OCI-LY7 (cell line): ENCODE measurements around the gene ACER3. TPM values are rescaled to one million over a fixed set of nuclear protein-coding genes. Genes with fewer than 3 reads are reported as not detected.
"Not testable (repeated sequence)": the region's sequence is repeated elsewhere in the genome, so short reads cannot be mapped to it uniquely, and the experiment has no call there.

Experiments used
- BruUV-seq: library from RNA; stranded (reverse); fragments of 400-500 nt; replicated peaks from 2 replicates; lab custom pipeline; 2021; lab: Mats Ljungman, UMichigan
- CTCF ChIA-PET: fragments of 300-600 bp; sonication (Branson Sonifier 250); formaldehyde crosslinking; loops from one replicate; lab custom pipeline; 2022; ENCODE audit warnings: antibody characterized with exemption; ENCODE audit not compliant: unreplicated experiment; lab: Charles Lee
- POLR2A ChIA-PET: fragments of 300-600 bp; sonication (Branson Sonifier 250); formaldehyde crosslinking; loops from one replicate; lab custom pipeline; 2022; ENCODE audit warnings: antibody characterized with exemption; lab: Charles Lee
- DNase-seq: peaks from one replicate; pipeline ENCODE4 v3.0.0-alpha.2; 2015; ENCODE audit warnings: low spot score
- H2AFZ ChIP-seq: fragments of 200-600 bp; sonication (generic), shearing (Covaris generic); 2 replicates; pipeline ENCODE4 v1.6.1; 2014; ENCODE audit warnings: mild to moderate bottlenecking, antibody characterized with exemption, low read length, moderate library complexity
- H3K27ac ChIP-seq: fragments of 200-600 bp; sonication (generic); 2 replicates; pipeline ENCODE4 v1.5.1; 2014; ENCODE audit warnings: mixed run types, low read depth, mild to moderate bottlenecking, moderate library complexity, low read length, inconsistent platforms; ENCODE audit not compliant: poor library complexity, severe bottlenecking
- H3K36me3 ChIP-seq: fragments of 200-600 bp; sonication (generic); 2 replicates; pipeline ENCODE4 v1.6.1; 2014; ENCODE audit warnings: mild to moderate bottlenecking, antibody characterized with exemption, low read length, moderate library complexity, mixed read lengths; ENCODE audit not compliant: insufficient read depth
- H3K4me1 ChIP-seq: fragments of 200-600 bp; sonication (generic); 2 replicates; pipeline ENCODE4 v1.5.1; 2014; ENCODE audit warnings: mild to moderate bottlenecking, low read length; ENCODE audit not compliant: insufficient read depth, poor library complexity, severe bottlenecking
- H3K4me2 ChIP-seq: fragments of 200-600 bp; sonication (generic); 2 replicates; pipeline ENCODE4 v1.6.1; 2014; ENCODE audit warnings: mild to moderate bottlenecking, low read length
- H3K4me3 ChIP-seq: fragments of 200-600 bp; sonication (generic); 2 replicates; pipeline ENCODE4 v1.5.1; 2014; ENCODE audit warnings: mild to moderate bottlenecking, low read depth, low read length; ENCODE audit not compliant: poor library complexity, severe bottlenecking
- H3K79me2 ChIP-seq: fragments of 200-600 bp; sonication (generic); 2 replicates; pipeline ENCODE4 v1.6.1; 2016; ENCODE audit warnings: low read depth, mild to moderate bottlenecking, low read length, moderate library complexity, mixed read lengths; ENCODE audit not compliant: insufficient read depth
- H3K9me2 ChIP-seq: fragments of 200-600 bp; sonication (generic); 2 replicates; pipeline ENCODE4 v1.6.1; 2016; ENCODE audit warnings: mild to moderate bottlenecking, low read length, mixed read lengths; ENCODE audit not compliant: insufficient read depth
- H3K9me3 ChIP-seq: fragments of 200-600 bp; sonication (generic); 2 replicates; pipeline ENCODE4 v1.6.1; 2014; ENCODE audit warnings: mild to moderate bottlenecking, mixed run types, low read length, mixed read lengths
- H4K20me1 ChIP-seq: fragments of 200-600 bp; sonication (generic); 2 replicates; pipeline ENCODE4 v1.6.1; 2014; ENCODE audit warnings: mild to moderate bottlenecking, antibody characterized with exemption, low read length, moderate library complexity, mixed read lengths; ENCODE audit not compliant: insufficient read depth
- CTCF ChIP-seq: fragments of 200-600 bp; sonication (generic); conservative IDR thresholded peaks from 2 replicates; pipeline ENCODE4 v1.5.1; 2014; ENCODE audit warnings: mild to moderate bottlenecking, antibody characterized with exemption, low read length, moderate library complexity, mixed read lengths
- EZH2phosphoT487 ChIP-seq: fragments of 200-600 bp; sonication (generic); IDR thresholded peaks from 2 replicates; pipeline ENCODE4 v1.6.1; 2018; ENCODE audit warnings: low read depth, borderline replicate concordance, mild to moderate bottlenecking, mixed run types, antibody characterized with exemption, low read length, moderate library complexity, mixed read lengths
- intact Hi-C: fragments of 100-400 bp; cut with micrococcal nuclease; formaldehyde crosslinking; loops from one replicate; pipeline ENCODE4 v1.10.0; 2022; ENCODE audit not compliant: unreplicated experiment
- total RNA-seq, 2 experiments: library from RNA; depleted of rRNA in 1 of 2; stranded (reverse); fragments of >200 nt in 1 of 2; shearing (Covaris generic) in 1 of 2; gene quantifications; 2 replicates each; pipeline ENCODE4 v1.2.3, GENCODE V29; 2014 to 2022

ACER3 gene
- total RNA-seq, 2 experiments from 2014 or later, result 3.0 to 12.2 TPM

- no peak overlapping the region for H3K4me3 ChIP-seq
- H3K4me2 ChIP-seq, result no peak overlapping the region
- intact Hi-C loops, result no loop called here
- H3K79me2 ChIP-seq, result no peaks in the 10 kb centered on the region
- no peaks in the 10 kb centered on the region for H4K20me1 ChIP-seq
- TF ChIP-seq CTCF, result no peak
- TF ChIP-seq EZH2phosphoT487, result no peak
- no peak for DNase-seq
- no peaks in the 10 kb centered on the region for H3K9me2 ChIP-seq
- ChIA-PET POLR2A (no interaction called here), CTCF (no interaction called here)
- H3K9me3 ChIP-seq, result no peaks in the 10 kb centered on the region
- BruUV-seq, result no TSS peak
- no peaks in the 10 kb centered on the region for H3K4me1 ChIP-seq
- no peaks in the 10 kb centered on the region for H3K36me3 ChIP-seq
- H2AFZ ChIP-seq, result no peak overlapping the region
- H3K27ac ChIP-seq, result no peak overlapping the region
Measured at GRCh38 chr11:77009533-77010160, 148.9 kb downstream of the ACER3 start.

GRCh38 chr11:77014669-77015068, 154.0 kb downstream of the ACER3 start:
- Histone ChIP-seq H4K20me1 (no peaks in the 10 kb centered on the region), H2AFZ (no peak overlapping the region), H3K4me2 (no peak overlapping the region), H3K9me3 (no peaks in the 10 kb centered on the region), H3K4me1 (no peaks in the 10 kb centered on the region), H3K79me2 (no peaks in the 10 kb centered on the region), H3K9me2 (no peaks in the 10 kb centered on the region), H3K4me3 (no peak overlapping the region), H3K27ac (no peak overlapping the region), H3K36me3 (no peaks in the 10 kb centered on the region)
- intact Hi-C loops, result no loop called here
- BruUV-seq, result no TSS peak
- TF ChIP-seq CTCF (no peak), EZH2phosphoT487 (no peak)
- CTCF ChIA-PET, result no interaction called here
- POLR2A ChIA-PET, result no interaction called here
- no peak for DNase-seq

GRCh38 chr11:77018396-77018924, 157.7 kb downstream of the ACER3 start:
- H3K4me2 ChIP-seq, DNase-seq, H3K9me3 ChIP-seq, H4K20me1 ChIP-seq, H3K4me3 ChIP-seq, H3K4me1 ChIP-seq, H3K9me2 ChIP-seq, H2AFZ ChIP-seq, H3K79me2 ChIP-seq, intact Hi-C loops, BruUV-seq, H3K36me3 ChIP-seq, H3K27ac ChIP-seq, CTCF ChIA-PET: not testable (repeated sequence)
- POLR2A ChIA-PET, result interaction anchor here (0.9 kb wide), 1 partner anchor 13 kb away, joined by 4 read pairs; no protein-coding TSS in a partner anchor
